ENCODE data around the gene LSM7. TPM values are rescaled to one million over a fixed set of nuclear protein-coding genes. Genes with fewer than 3 reads are reported as not detected.
A peak's percentile ranks its signal among the peaks of the same experiment; 100 is the strongest.

Gene LSM7
- total and polyA plus RNA-seq, 9 of the 15 experiments (the other 6 are each of a cell fraction or from before 2014, with no cell fraction given): 40.5 to 690 (median 265) TPM

- TF ChIP-seq TFAP4 (CRISPR knock-in tag; IDR thresholded peaks at IDR 0.05; ENCODE audit: borderline replicate concordance): peak; percentile 87
- TF ChIP-seq OTX1 (CRISPR knock-in tag; IDR thresholded peaks at IDR 0.05): no peak
- TF ChIP-seq NR2F6 (CRISPR knock-in tag; IDR thresholded peaks at IDR 0.05): no peak
- no peak for TF ChIP-seq ZNF217 (CRISPR knock-in tag; IDR thresholded peaks at IDR 0.05)
- TF ChIP-seq ZBTB17 (CRISPR knock-in tag; IDR thresholded peaks at IDR 0.05): peak; percentile 59; the same call in 1 of the 2 replicates
- TF ChIP-seq ZNF274 (IDR thresholded peaks at IDR 0.05; ENCODE audit: borderline replicate concordance, low read depth, low read length): no peak
- TF ChIP-seq, protein P1, sequence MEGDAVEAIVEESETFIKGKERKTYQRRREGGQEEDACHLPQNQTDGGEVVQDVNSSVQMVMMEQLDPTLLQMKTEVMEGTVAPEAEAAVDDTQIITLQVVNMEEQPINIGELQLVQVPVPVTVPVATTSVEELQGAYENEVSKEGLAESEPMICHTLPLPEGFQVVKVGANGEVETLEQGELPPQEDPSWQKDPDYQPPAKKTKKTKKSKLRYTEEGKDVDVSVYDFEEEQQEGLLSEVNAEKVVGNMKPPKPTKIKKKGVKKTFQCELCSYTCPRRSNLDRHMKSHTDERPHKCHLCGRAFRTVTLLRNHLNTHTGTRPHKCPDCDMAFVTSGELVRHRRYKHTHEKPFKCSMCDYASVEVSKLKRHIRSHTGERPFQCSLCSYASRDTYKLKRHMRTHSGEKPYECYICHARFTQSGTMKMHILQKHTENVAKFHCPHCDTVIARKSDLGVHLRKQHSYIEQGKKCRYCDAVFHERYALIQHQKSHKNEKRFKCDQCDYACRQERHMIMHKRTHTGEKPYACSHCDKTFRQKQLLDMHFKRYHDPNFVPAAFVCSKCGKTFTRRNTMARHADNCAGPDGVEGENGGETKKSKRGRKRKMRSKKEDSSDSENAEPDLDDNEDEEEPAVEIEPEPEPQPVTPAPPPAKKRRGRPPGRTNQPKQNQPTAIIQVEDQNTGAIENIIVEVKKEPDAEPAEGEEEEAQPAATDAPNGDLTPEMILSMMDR (IDR thresholded peaks at IDR 0.05 in 2 of 3, conservative IDR thresholded peaks at IDR 0.05 in 1 of 3; ENCODE audit: insufficient read depth in 2 of 3, low read depth in 1 of 3, low read length in 3 of 3): no peak
- TF ChIP-seq PCBP1 (IDR thresholded peaks at IDR 0.05; ENCODE audit: low read depth, low read length, poor library complexity, severe bottlenecking): no peak
- TF ChIP-seq, protein P2, sequence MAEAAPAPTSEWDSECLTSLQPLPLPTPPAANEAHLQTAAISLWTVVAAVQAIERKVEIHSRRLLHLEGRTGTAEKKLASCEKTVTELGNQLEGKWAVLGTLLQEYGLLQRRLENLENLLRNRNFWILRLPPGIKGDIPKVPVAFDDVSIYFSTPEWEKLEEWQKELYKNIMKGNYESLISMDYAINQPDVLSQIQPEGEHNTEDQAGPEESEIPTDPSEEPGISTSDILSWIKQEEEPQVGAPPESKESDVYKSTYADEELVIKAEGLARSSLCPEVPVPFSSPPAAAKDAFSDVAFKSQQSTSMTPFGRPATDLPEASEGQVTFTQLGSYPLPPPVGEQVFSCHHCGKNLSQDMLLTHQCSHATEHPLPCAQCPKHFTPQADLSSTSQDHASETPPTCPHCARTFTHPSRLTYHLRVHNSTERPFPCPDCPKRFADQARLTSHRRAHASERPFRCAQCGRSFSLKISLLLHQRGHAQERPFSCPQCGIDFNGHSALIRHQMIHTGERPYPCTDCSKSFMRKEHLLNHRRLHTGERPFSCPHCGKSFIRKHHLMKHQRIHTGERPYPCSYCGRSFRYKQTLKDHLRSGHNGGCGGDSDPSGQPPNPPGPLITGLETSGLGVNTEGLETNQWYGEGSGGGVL (CRISPR knock-in tag; IDR thresholded peaks at IDR 0.05): no peak
- TF ChIP-seq BMI1 (IDR thresholded peaks at IDR 0.05; ENCODE audit: low read length): no peak
- TF ChIP-seq SMAD3 (CRISPR knock-in tag; conservative IDR thresholded peaks at IDR 0.05): no peak
- no peak for TF ChIP-seq HNRNPUL1 (IDR thresholded peaks at IDR 0.05; ENCODE audit: low read length)
- no peak for TF ChIP-seq GTF2B (IDR thresholded peaks at IDR 0.05; ENCODE audit: extremely low read depth, insufficient read length)
- peak; percentile 61 for TF ChIP-seq RBFOX2 (IDR thresholded peaks at IDR 0.05; ENCODE audit: low read depth, low read length)
- TF ChIP-seq SNIP1 (IDR thresholded peaks at IDR 0.05; ENCODE audit: low read depth): no peak
- no peak for TF ChIP-seq PTBP1 (IDR thresholded peaks at IDR 0.05; ENCODE audit: low read depth, low read length)
- TF ChIP-seq, protein P3, sequence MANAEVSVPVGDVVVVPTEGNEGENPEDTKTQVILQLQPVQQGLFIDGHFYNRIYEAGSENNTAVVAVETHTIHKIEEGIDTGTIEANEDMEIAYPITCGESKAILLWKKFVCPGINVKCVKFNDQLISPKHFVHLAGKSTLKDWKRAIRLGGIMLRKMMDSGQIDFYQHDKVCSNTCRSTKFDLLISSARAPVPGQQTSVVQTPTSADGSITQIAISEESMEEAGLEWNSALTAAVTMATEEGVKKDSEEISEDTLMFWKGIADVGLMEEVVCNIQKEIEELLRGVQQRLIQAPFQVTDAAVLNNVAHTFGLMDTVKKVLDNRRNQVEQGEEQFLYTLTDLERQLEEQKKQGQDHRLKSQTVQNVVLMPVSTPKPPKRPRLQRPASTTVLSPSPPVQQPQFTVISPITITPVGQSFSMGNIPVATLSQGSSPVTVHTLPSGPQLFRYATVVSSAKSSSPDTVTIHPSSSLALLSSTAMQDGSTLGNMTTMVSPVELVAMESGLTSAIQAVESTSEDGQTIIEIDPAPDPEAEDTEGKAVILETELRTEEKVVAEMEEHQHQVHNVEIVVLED (CRISPR knock-in tag; IDR thresholded peaks at IDR 0.05): no peak
- no peak for TF ChIP-seq THRAP3 (IDR thresholded peaks at IDR 0.05; ENCODE audit: borderline replicate concordance)
- TF ChIP-seq SLC30A9 (CRISPR knock-in tag; IDR thresholded peaks at IDR 0.05): no peak
- peak; percentile 63; the same call in 1 of the 2 replicates for TF ChIP-seq ESRRA (IDR thresholded peaks at IDR 0.05; ENCODE audit: borderline replicate concordance, low read depth)
- no peak for TF ChIP-seq HSF4 (CRISPR knock-in tag; IDR thresholded peaks at IDR 0.05; ENCODE audit: borderline replicate concordance)
- TF ChIP-seq WHSC1 (IDR thresholded peaks at IDR 0.05; ENCODE audit: low read length): no peak
Measured at GRCh38 chr19:2282062-2282861, 46.1 kb downstream of the LSM7 start, which contains the start of gene PEAK3 (continued).

Data from K562 (cell line).